NCI-H2227 (cell line): ENCODE measurements around the gene QSOX2.
"Not testable (repeated sequence)": the region's sequence is repeated elsewhere in the genome, so short reads cannot be mapped to it uniquely, and the experiment has no call there.

ENCODE experiments used
- DNase-seq: peaks from one replicate; lab custom pipeline; 2025; ENCODE audit not compliant: unreplicated experiment; lab: John Stamatoyannopoulos, UW

QSOX2 gene

GRCh38 chr9:136237486-136238341 is 7.9 kb downstream of the QSOX2 start:
- DNase-seq = no peak

- not testable (repeated sequence) for DNase-seq
Measured at GRCh38 chr9:136236471-136237410, 8.9 kb downstream of the QSOX2 start.

DNA sequence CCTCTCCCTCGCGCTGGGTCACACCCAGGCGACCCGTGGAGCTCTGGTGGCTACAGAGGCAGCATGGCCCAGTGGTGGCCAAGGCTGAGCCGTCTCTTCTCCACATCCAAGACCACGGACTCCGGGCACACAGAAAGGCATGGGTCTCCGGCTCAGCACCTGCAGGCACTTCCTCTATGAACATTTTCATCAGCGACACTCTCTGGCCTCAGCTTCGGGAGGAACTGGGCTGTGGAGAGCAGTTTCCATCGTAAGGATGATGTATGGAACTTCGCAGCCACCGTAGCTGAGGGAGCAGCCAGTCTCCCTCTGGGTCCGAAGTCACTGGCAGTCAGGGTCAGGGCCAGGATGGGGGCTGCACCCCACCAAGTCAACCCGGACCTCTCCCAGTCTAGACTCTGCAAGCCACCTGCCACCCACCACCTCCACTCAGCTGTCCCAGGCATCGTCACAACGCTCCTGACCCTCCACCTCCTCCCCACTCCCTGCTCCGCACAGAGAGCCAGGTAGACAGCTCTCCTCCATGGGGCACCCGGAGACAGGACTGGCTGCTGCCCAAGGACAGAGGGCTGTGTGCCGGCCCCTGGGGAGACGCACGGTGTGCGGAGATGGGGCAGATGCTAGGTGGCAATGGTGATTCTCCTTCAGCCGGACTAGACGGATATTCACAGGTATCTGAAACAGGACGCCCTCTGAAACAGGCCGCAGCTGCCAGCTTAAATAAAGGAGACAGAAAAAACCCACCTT is 9.7 kb downstream of the QSOX2 start:
- no peak for DNase-seq

- no peak for DNase-seq
Measured at GRCh38 chr9:136235171-136235570, 10.4 kb downstream of the QSOX2 start.

- no peak for DNase-seq
Measured at GRCh38 chr9:136234597-136234996, 11.0 kb downstream of the QSOX2 start.

GRCh38 chr9:136233868-136234267 is 11.7 kb downstream of the QSOX2 start:
- DNase-seq = no peak

- DNase-seq = no peak
Measured at GRCh38 chr9:136233411-136233810, 12.2 kb downstream of the QSOX2 start.

GRCh38 chr9:136232969-136233368 is 12.6 kb downstream of the QSOX2 start:
- DNase-seq = no peak

DNA sequence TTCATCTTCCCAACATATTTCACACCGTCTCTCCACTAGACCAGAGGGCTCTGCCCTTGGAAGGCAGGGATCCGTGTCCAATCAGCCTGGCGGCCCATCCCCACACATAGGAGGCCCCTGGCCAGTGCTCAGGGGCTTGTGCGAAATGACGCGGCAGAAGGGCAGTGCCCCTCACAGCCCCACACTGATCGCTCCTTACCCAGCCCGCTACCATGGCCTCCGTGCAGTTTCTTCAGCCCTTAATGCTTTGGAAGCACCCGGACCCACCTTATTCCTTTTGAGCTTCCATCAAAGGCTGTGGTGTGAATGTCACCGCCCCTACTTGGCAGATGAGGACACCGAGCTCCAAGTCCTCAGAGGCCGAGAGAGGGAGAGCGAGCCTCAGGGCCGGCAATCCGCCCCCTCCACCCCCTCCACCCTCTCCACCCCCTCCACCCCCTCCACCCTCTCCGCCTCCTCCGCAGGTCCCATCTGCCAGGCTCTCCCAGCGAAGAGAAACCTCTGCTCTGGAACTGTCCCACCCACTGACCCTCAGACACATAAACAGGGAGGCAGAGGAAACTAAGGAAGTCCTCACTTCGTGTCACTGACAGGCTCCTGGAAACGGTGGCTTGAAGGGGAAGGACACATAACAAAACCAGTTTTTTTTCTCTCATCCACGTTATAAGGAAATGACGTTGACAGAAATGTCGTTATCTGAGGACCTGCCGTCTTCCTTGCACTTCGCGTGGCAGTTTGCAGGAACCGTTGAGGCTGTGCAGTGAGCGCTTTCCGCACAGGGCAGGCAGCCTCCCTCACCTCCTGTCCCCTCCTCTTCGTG is 13.9 kb downstream of the QSOX2 start:
- no peak for DNase-seq

- DNase-seq = no peak
Measured at GRCh38 chr9:136230773-136231172, 14.8 kb downstream of the QSOX2 start.

- DNase-seq = no peak
Measured at GRCh38 chr9:136230365-136230764, 15.2 kb downstream of the QSOX2 start.

- no peak for DNase-seq
Measured at GRCh38 chr9:136229096-136230065, 16.2 kb downstream of the QSOX2 start.

DNA sequence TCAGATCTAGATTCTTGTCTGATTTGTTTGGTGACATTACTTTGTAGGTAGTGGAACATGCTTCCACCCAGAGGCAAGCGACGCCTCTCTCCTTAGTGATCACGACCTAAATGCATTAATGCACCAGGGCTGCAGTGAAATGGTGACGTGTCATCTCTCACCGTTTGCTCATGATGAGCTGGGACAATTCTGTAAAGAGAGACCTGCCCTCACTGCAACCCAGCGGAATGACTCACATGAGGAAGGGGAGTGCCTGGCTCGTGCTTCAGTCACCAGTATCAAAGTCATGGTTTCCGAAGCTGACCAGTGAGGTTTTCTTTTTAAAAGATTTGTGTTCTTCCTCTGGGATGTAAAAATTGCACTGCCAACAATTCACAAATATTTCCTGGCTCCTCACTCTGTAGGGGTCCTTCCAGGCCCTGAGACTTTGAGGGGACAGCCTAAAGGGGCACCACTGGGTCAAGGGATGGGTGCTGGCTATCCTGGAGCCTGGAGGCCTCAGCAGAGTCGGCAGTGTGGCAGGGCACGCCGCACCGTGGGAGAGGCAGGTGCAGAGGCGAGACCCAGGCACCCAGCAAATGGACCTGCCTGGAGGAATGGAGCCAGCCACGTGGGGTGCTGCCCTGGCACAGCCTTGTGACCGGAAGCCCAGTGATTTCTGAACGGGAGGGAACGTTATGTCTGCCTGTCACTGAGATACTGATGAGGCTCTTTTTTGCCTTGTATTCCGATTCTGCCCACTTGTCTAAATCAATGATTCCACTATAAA is 17.3 kb downstream of the QSOX2 start:
- no peak for DNase-seq

DNA sequence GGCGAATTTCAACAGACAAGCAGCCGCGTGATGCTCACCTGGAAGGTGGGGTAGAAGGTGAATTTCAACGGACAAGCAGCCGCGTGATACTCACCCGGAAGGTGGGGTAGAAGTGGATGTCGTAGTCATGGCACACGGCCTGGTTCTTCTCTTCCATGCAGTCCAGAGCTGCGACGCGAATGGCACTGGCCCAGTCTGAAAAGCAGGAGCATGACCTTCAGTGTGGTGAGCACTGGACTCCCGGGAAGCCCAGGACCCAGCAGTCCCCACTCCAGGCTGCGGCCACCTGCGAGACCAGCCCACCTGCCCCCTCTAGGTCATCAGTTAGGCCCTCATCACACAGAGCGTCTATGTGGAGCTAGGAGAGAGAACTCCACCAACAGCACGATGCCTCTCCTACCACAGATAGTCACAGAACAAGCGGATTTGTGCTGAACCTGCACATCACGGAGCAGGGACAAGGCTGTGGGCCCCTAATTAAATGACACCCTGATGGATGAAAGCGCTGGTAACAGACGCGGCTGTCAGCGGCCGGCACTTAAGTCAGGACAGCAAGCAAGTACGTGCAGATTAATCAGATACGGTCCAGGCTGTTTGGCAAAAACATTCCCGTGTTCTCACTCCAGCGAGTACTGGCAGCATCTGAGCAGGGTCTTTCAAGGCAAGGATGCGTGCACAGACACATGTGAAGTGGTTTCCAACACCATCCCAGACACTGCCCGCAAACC is 18.8 kb downstream of the QSOX2 start:
- no peak for DNase-seq

- peak; percentile 51 for DNase-seq
Measured at GRCh38 chr9:136225748-136226679, 19.6 kb downstream of the QSOX2 start.

GRCh38 chr9:136225366-136225747 is 20.3 kb downstream of the QSOX2 start:
- no peak for DNase-seq
